B cell (primary cell): Measurements from ENCODE around the gene NCKAP5L. TPM values are rescaled to one million over a fixed set of nuclear protein-coding genes. Genes with fewer than 3 reads are reported as not detected.

Experiments
- ATAC-seq: fragments of 200-7000 bp; cut with Tn5 transposase; one replicate; pipeline ENCODE4 v1.10.0; 2021; ENCODE audit warnings: low read depth, mild to moderate bottlenecking, moderate number of reproducible peaks, moderate library complexity
- CTCF ChIA-PET: fragments of 350-600 bp; sonication (Branson Sonifier 250); formaldehyde crosslinking; loops from one replicate; lab custom pipeline; 2021; ENCODE audit warnings: antibody characterized with exemption, inconsistent platforms; lab: Charles Lee
- POLR2A ChIA-PET: fragments of 350-600 bp; sonication (Branson Sonifier 250); formaldehyde crosslinking; loops from one replicate; lab custom pipeline; 2021; ENCODE audit warnings: antibody characterized with exemption; lab: Charles Lee
- DNase-seq: peaks from one replicate; pipeline ENCODE4 v3.0.0; 2013
- H2AFZ ChIP-seq: 2 replicates; pipeline ENCODE4 v1.6.1; 2012; ENCODE audit warnings: mild to moderate bottlenecking, low read depth, low read length; ENCODE audit not compliant: insufficient read depth, poor library complexity, severe bottlenecking
- H3K27ac ChIP-seq, 2 donors: 1 replicate in 1 of 2; 2 replicates in 1 of 2; pipeline ENCODE4 v1.5.1; 2012 to 2013; ENCODE audit warnings: low read length in 2 of 2, mild to moderate bottlenecking in 2 of 2, moderate library complexity in 1 of 2
- H3K27me3 ChIP-seq, 4 experiments: fragments of 200-600 bp in 1 of 4; sonication (generic) in 1 of 4; replicated peaks in 1 of 4; 1 replicate in 2 of 4; 2 replicates in 2 of 4; pipeline versions ENCODE4 v1.6.1 to v1.7.0; 2013 to 2016; ENCODE audit warnings: low read length in 3 of 4, mild to moderate bottlenecking in 2 of 4, mixed read lengths in 1 of 4, moderate library complexity in 1 of 4; ENCODE audit not compliant: insufficient read depth in 4 of 4, control insufficient read depth in 3 of 4; ENCODE audit errors: control extremely low read depth in 1 of 4
- H3K36me3 ChIP-seq, 2 experiments: replicated peaks in 1 of 2; 1 replicate in 1 of 2; 2 replicates in 1 of 2; pipeline versions ENCODE4 v1.6.1 to v1.7.1; 2013; ENCODE audit warnings: low read length in 1 of 2; ENCODE audit not compliant: insufficient read depth in 2 of 2, control insufficient read depth in 1 of 2; ENCODE audit errors: control extremely low read depth in 1 of 2, extremely low read depth in 1 of 2
- H3K4me1 ChIP-seq, 2 donors: fragments of 200-600 bp in 1 of 2; sonication (generic) in 1 of 2; 1 replicate in 1 of 2; 2 replicates in 1 of 2; pipeline versions ENCODE4 v1.5.1 to v1.6.1; 2013 to 2017; ENCODE audit warnings: low read length in 2 of 2; ENCODE audit not compliant: control insufficient read depth in 2 of 2, insufficient read depth in 2 of 2
- H3K4me2 ChIP-seq: replicated peaks from 2 replicates; pipeline ENCODE3; 2012; ENCODE audit warnings: mild to moderate bottlenecking, low read depth, low read length; ENCODE audit not compliant: poor library complexity, severe bottlenecking
- H3K4me3 ChIP-seq, 5 experiments: fragments of 200-600 bp in 1 of 5; sonication (generic) in 1 of 5; 1 replicate in 3 of 5; 2 replicates in 2 of 5; pipeline versions ENCODE4 v1.5.1 to v1.7.0; 2011 to 2016; ENCODE audit warnings: low read length in 4 of 5, mild to moderate bottlenecking in 4 of 5, low read depth in 2 of 5, control low read depth in 1 of 5, moderate library complexity in 1 of 5; ENCODE audit not compliant: insufficient read depth in 1 of 5; ENCODE audit errors: control extremely low read depth in 1 of 5, extremely low read depth in 1 of 5
- H3K79me2 ChIP-seq: fragments of 200-600 bp; sonication (generic); one replicate; pipeline ENCODE4 v1.6.0; 2016; ENCODE audit warnings: low read length; ENCODE audit not compliant: control insufficient read depth, insufficient read depth
- H3K9ac ChIP-seq: fragments of 200-600 bp; sonication (generic); 2 replicates; pipeline ENCODE4 v1.6.1; 2017; ENCODE audit warnings: mild to moderate bottlenecking, low read length, moderate library complexity
- H3K9me3 ChIP-seq, 3 donors: one replicate each; pipeline versions ENCODE4 v1.6.1 to v1.7.1; 2013; ENCODE audit warnings: low read length in 2 of 3; ENCODE audit not compliant: control insufficient read depth in 2 of 3, insufficient read depth in 1 of 3; ENCODE audit errors: control extremely low read depth in 1 of 3
- H4K20me1 ChIP-seq: 2 replicates; pipeline ENCODE4 v1.6.0; 2012; ENCODE audit warnings: mild to moderate bottlenecking, low read length; ENCODE audit not compliant: insufficient read depth, control insufficient read depth, poor library complexity, severe bottlenecking
- H3K27ac Mint-ChIP-seq: one replicate; pipeline ENCODE4 v1.8.0; 2021; ENCODE audit warnings: mixed read lengths
- H3K27me3 Mint-ChIP-seq: one replicate; pipeline ENCODE4 v1.8.0; 2021; ENCODE audit warnings: mixed read lengths
- H3K4me1 Mint-ChIP-seq: one replicate; pipeline ENCODE4 v1.8.0; 2021; ENCODE audit warnings: mixed read lengths
- H3K4me3 Mint-ChIP-seq: one replicate; pipeline ENCODE4 v1.8.0; 2021; ENCODE audit warnings: mixed read lengths
- H3K9me3 Mint-ChIP-seq: one replicate; pipeline ENCODE4 v1.8.0; 2022; ENCODE audit warnings: mixed read lengths; ENCODE audit not compliant: insufficient read depth
- CTCF ChIP-seq: fragments of 200-600 bp; IDR thresholded peaks from one replicate; pipeline ENCODE4 v1.8.0; 2022; ENCODE audit warnings: antibody characterized with exemption, mild to moderate bottlenecking
- EZH2 ChIP-seq: IDR thresholded peaks from 2 replicates; pipeline ENCODE4 v1.6.1; 2012; ENCODE audit warnings: borderline replicate concordance, low read depth, mild to moderate bottlenecking, moderate library complexity, low read length; ENCODE audit not compliant: insufficient read depth, poor library complexity, severe bottlenecking
- WGBS: methylation state at CpG from one replicate; pipeline ENCODE4 v1.1.5; 2013; ENCODE audit warnings: missing lambda C conversion rate; ENCODE audit not compliant: insufficient coverage; 5-methylcytosine and 5-hydroxymethylcytosine counted together
- intact Hi-C: fragments of 100-400 bp; cut with micrococcal nuclease; formaldehyde crosslinking; loops from one replicate; pipeline ENCODE4 v1.10.0; 2022
- polyA plus RNA-seq: library from polyadenylated mRNA; depleted of rRNA; stranded (reverse); fragments of >200 nt; gene quantifications from 2 replicates; pipeline ENCODE4 v1.2.3, GENCODE V29; 2012
- total RNA-seq, 2 donors: library from RNA; stranded (reverse); fragments of 120-200 nt in 1 of 2; gene quantifications; 1 replicate in 1 of 2; 2 replicates in 1 of 2; pipeline versions ENCODE4 v1.2.3 to v1.2.4, GENCODE V29; 2013 to 2022

The NCKAP5L gene
- total and polyA plus RNA-seq, 2 donors (not counting 1 experiment from before 2014, with no cell fraction given), result 3.2 to 13.2 TPM

- 100% methylated on average over 1 of the region's 2 CpGs for WGBS
Measured at GRCh38 chr12:49831717-49832116, 3.5 kb upstream of the NCKAP5L start.

More at GRCh38 chr12:49831717-49832116, 3.5 kb upstream of the NCKAP5L start:
- H4K20me1 ChIP-seq, result no peaks in the 10 kb centered on the region
- Mint-ChIP-seq H3K27ac (no peak overlapping the region), H3K4me3 (no peak overlapping the region), H3K27me3 (no peaks in the 10 kb centered on the region), H3K4me1 (peaks cover 21% of the 10 kb centered on the region), H3K9me3 (no peaks in the 10 kb centered on the region)
- no peaks in the 10 kb centered on the region for H3K27me3 ChIP-seq
- ChIA-PET POLR2A (no interaction called here), CTCF (interaction anchor here (1.0 to 1.3 kb wide), 2 partner anchors 8 to 53 kb away, joined by 3 to 4 read pairs; no protein-coding TSS in a partner anchor)
- intact Hi-C loops, result no loop called here
- H2AFZ ChIP-seq, result no peak overlapping the region
- no peak overlapping the region for H3K4me2 ChIP-seq
- H3K9ac ChIP-seq, result no peak overlapping the region
- H3K27ac ChIP-seq, result no peak overlapping the region
- DNase-seq (no peak), ATAC-seq (no peak)
- no peaks in the 10 kb centered on the region for H3K36me3 ChIP-seq
- TF ChIP-seq EZH2 (no peak), CTCF (no peak)
- peaks cover 13 to 15% of the 10 kb centered on the region in 2 donors for H3K4me1 ChIP-seq
- no peak overlapping the region for H3K4me3 ChIP-seq
- H3K79me2 ChIP-seq, result peaks cover 14% of the 10 kb centered on the region
- H3K9me3 ChIP-seq, result no peaks in the 10 kb centered on the region
